CD14-positive monocyte (primary cell): ENCODE data around the gene ZNRF1. TPM values are rescaled to one million over a fixed set of nuclear protein-coding genes. Genes with fewer than 3 reads are reported as not detected.

Experiments used
- DNase-seq, 3 donors: peaks; one replicate each; pipeline ENCODE4 v3.0.0-alpha.2; 2011 to 2022
- H2AFZ ChIP-seq: 2 replicates; pipeline ENCODE4 v1.6.0; 2012; ENCODE audit warnings: mild to moderate bottlenecking, low read depth, low read length, inconsistent platforms; ENCODE audit not compliant: insufficient read depth, poor library complexity, severe bottlenecking
- H3K27ac ChIP-seq, 2 donors: 1 replicate in 1 of 2; 2 replicates in 1 of 2; pipeline ENCODE4 v1.5.1; 2012 to 2013; ENCODE audit warnings: low read length in 2 of 2, control low read depth in 1 of 2, inconsistent platforms in 1 of 2, low read depth in 1 of 2, mild to moderate bottlenecking in 1 of 2
- H3K27me3 ChIP-seq, 2 donors: one replicate each; pipeline versions ENCODE4 v1.6.0 to v1.6.1; 2011 to 2013; ENCODE audit warnings: low read length in 2 of 2; ENCODE audit not compliant: control insufficient read depth in 2 of 2, insufficient read depth in 2 of 2
- H3K36me3 ChIP-seq, 2 donors: replicated peaks in 1 of 2; 1 replicate in 1 of 2; 2 replicates in 1 of 2; pipeline versions ENCODE4 v1.5.1 to v1.6.1; 2012 to 2013; ENCODE audit warnings: low read length in 2 of 2, control low read depth in 1 of 2, inconsistent platforms in 1 of 2, mild to moderate bottlenecking in 1 of 2; ENCODE audit not compliant: insufficient read depth in 2 of 2, control insufficient read depth in 1 of 2
- H3K4me1 ChIP-seq, 2 donors: 1 replicate in 1 of 2; 2 replicates in 1 of 2; pipeline versions ENCODE4 v1.5.1 to v1.6.1; 2012 to 2013; ENCODE audit warnings: low read length in 2 of 2, control low read depth in 1 of 2, inconsistent platforms in 1 of 2, mild to moderate bottlenecking in 1 of 2, moderate library complexity in 1 of 2; ENCODE audit not compliant: insufficient read depth in 2 of 2, control insufficient read depth in 1 of 2
- H3K4me2 ChIP-seq: replicated peaks from 2 replicates; pipeline ENCODE3; 2012; ENCODE audit warnings: low read length, moderate library complexity, mild to moderate bottlenecking; ENCODE audit not compliant: poor library complexity, severe bottlenecking; ENCODE audit errors: extremely low read depth
- H3K4me3 ChIP-seq, 3 experiments: fragments of 200-600 bp in 1 of 3; sonication (generic) in 1 of 3; replicated peaks in 1 of 3; 1 replicate in 2 of 3; 2 replicates in 1 of 3; pipeline ENCODE4 v1.5.1; 2011 to 2013; ENCODE audit warnings: low read length in 3 of 3, mild to moderate bottlenecking in 3 of 3, control low read depth in 2 of 3, low read depth in 2 of 3, inconsistent platforms in 1 of 3, moderate library complexity in 1 of 3
- H3K79me2 ChIP-seq: 2 replicates; pipeline ENCODE4 v1.6.0; 2012; ENCODE audit warnings: mild to moderate bottlenecking, control low read depth, inconsistent platforms, low read length, moderate library complexity; ENCODE audit not compliant: insufficient read depth
- H3K9ac ChIP-seq: 2 replicates; pipeline ENCODE4 v1.6.0; 2017; ENCODE audit warnings: low read length, mild to moderate bottlenecking; ENCODE audit not compliant: insufficient read depth, poor library complexity, severe bottlenecking
- H3K9me3 ChIP-seq, 2 donors: replicated peaks in 1 of 2; 1 replicate in 1 of 2; 2 replicates in 1 of 2; pipeline versions ENCODE4 v1.5.1 to v1.6.1; 2012 to 2013; ENCODE audit warnings: low read length in 2 of 2, control low read depth in 1 of 2; ENCODE audit not compliant: control insufficient read depth in 1 of 2, insufficient read depth in 1 of 2
- H4K20me1 ChIP-seq: 2 replicates; pipeline ENCODE4 v1.6.0; 2012; ENCODE audit warnings: mild to moderate bottlenecking, low read length, control low read depth, moderate library complexity; ENCODE audit not compliant: insufficient read depth
- H3K27ac Mint-ChIP-seq, 7 donors: one replicate each; pipeline ENCODE4 v1.8.0; 2020; ENCODE audit warnings: mild to moderate bottlenecking in 7 of 7, mixed read lengths in 7 of 7, moderate library complexity in 6 of 7, inconsistent platforms in 2 of 7
- H3K27me3 Mint-ChIP-seq, 3 donors: one replicate each; pipeline ENCODE4 v1.8.0; 2021 to 2022; ENCODE audit warnings: low read depth in 3 of 3, mild to moderate bottlenecking in 3 of 3, mixed read lengths in 3 of 3, moderate library complexity in 3 of 3, inconsistent platforms in 1 of 3
- H3K36me3 Mint-ChIP-seq, 2 donors: one replicate each; pipeline ENCODE4 v1.8.0; 2020; ENCODE audit warnings: mixed read lengths in 2 of 2, inconsistent platforms in 1 of 2, mild to moderate bottlenecking in 1 of 2
- H3K4me1 Mint-ChIP-seq: one replicate; pipeline ENCODE4 v1.8.0; 2020; ENCODE audit warnings: mild to moderate bottlenecking, mixed read lengths
- H3K4me3 Mint-ChIP-seq, 2 donors: one replicate each; pipeline ENCODE4 v1.8.0; 2020; ENCODE audit warnings: mild to moderate bottlenecking in 2 of 2, mixed read lengths in 2 of 2, moderate library complexity in 1 of 2
- H3K9me3 Mint-ChIP-seq, 7 donors: one replicate each; pipeline ENCODE4 v1.8.0; 2020 to 2022; ENCODE audit warnings: mixed read lengths in 7 of 7, mild to moderate bottlenecking in 6 of 7, moderate library complexity in 6 of 7, inconsistent platforms in 2 of 7
- CTCF ChIP-seq: fragments of 200-600 bp; IDR thresholded peaks from one replicate; pipeline ENCODE4 v1.8.0; 2022; ENCODE audit warnings: antibody characterized with exemption, mild to moderate bottlenecking
- WGBS: methylation state at CpG from one replicate; pipeline ENCODE4 v1.1.5; 2013; ENCODE audit warnings: missing lambda C conversion rate; ENCODE audit not compliant: insufficient coverage; 5-methylcytosine and 5-hydroxymethylcytosine counted together
- intact Hi-C, 2 donors: fragments of 100-400 bp; cut with micrococcal nuclease; formaldehyde crosslinking; loops; one replicate each; pipeline versions ENCODE4 v1.15.0 to v1.15.1; 2023
- polyA plus RNA-seq, 3 donors: library from polyadenylated mRNA; depleted of rRNA in 1 of 3; unstranded in 2 of 3; stranded (reverse) in 1 of 3; fragments of 300-500 nt in 2 of 3; fragments of >200 nt in 1 of 3; fragmentation: Illumina TruSeq in 2 of 3; gene quantifications; 1 replicate in 2 of 3; 2 replicates in 1 of 3; pipeline ENCODE4 v1.2.3, GENCODE V29; 2012 to 2021

The ZNRF1 gene
- polyA plus RNA-seq, 3 donors = 1.9 to 5.3 (median 4.3) TPM

- Histone ChIP-seq H3K27me3 (no peaks in the 10 kb centered on the region), H3K4me3 (no peak overlapping the region), H2AFZ (peak overlapping the region; percentile 76), H3K27ac (peak overlapping the region; percentile 48 to 74), H4K20me1 (no peaks in the 10 kb centered on the region), H3K9ac (no peak overlapping the region), H3K4me1 (peaks cover 37 to 44% of the 10 kb centered on the region in 2 donors), H3K4me2 (no peak overlapping the region), H3K9me3 (no peaks in the 10 kb centered on the region), H3K79me2 (no peaks in the 10 kb centered on the region), H3K36me3 (peaks cover 0 to 5% of the 10 kb centered on the region in 2 donors)
- Mint-ChIP-seq H3K27ac (peak overlapping the region in 2 of 7 donors; percentile 74 to 83), H3K4me1 (peaks cover 50% of the 10 kb centered on the region), H3K9me3 (no peaks in the 10 kb centered on the region), H3K27me3 (peaks cover 0 to 1% (median 1%) of the 10 kb centered on the region in 3 donors), H3K4me3 (no peak overlapping the region), H3K36me3 (peaks cover 13 to 26% of the 10 kb centered on the region in 2 donors)
- no peak for TF ChIP-seq CTCF
- no peak for DNase-seq
- intact Hi-C loops = no loop called here
- 100% methylated on average over 1 of the region's 3 CpGs for WGBS
Observed at GRCh38 chr16:75100603-75100990, 101.8 kb downstream of the ZNRF1 start.

DNA sequence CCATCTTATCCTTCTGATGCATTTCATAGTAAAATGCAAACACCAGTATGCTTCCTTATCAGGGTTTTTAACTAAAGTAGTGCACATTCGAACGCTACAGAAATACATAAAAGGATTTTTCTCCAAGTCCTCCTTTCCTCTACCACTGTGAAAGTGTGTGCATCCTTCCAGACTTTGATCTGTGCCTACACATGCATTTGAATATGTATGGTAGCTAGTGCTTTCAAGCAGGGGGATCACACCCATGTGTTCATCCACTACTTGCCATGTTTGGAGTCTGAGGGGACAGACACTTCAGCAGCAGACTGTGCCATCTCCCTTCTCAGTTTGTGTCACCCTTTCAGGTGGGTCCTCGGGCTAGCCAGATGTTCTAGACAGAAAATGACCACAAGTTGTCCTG, 102.8 kb downstream of the ZNRF1 start:
- Histone ChIP-seq H3K4me2 (no peak overlapping the region), H3K4me1 (peaks cover 48 to 54% of the 10 kb centered on the region in 2 donors), H2AFZ (no peak overlapping the region), H3K9me3 (no peaks in the 10 kb centered on the region), H3K9ac (no peak overlapping the region), H3K79me2 (no peaks in the 10 kb centered on the region), H3K27me3 (no peaks in the 10 kb centered on the region), H4K20me1 (no peaks in the 10 kb centered on the region), H3K36me3 (no peaks in the 10 kb centered on the region), H3K27ac (no peak overlapping the region), H3K4me3 (no peak overlapping the region)
- peaks cover 56% of the 10 kb centered on the region for H3K4me1 Mint-ChIP-seq
- WGBS = 100% methylated on average over 1 of the region's 3 CpGs
- DNase-seq = no peak
- peaks cover 10 to 19% of the 10 kb centered on the region in 2 donors for H3K36me3 Mint-ChIP-seq
- peaks cover 0 to 1% (median 1%) of the 10 kb centered on the region in 3 donors for H3K27me3 Mint-ChIP-seq
- no peak for TF ChIP-seq CTCF
- no peaks in the 10 kb centered on the region for H3K9me3 Mint-ChIP-seq
- no peak overlapping the region for H3K27ac Mint-ChIP-seq
- intact Hi-C loops = no loop called here
- H3K4me3 Mint-ChIP-seq = no peak overlapping the region
